ENCODE measurements around the gene ANK3.

- no peak for TF ChIP-seq CTCF (IDR thresholded peaks at IDR 0.05; ENCODE audit: low read length)
- TF ChIP-seq EZH2 (optimal IDR thresholded peaks at IDR 0.05; ENCODE audit: low read depth, low read length): no peak
Observed at GRCh38 chr10:60134548-60134947, 255.1 kb downstream of the ANK3 start.

Data from MM.1S (cell line).